Panc1 (cell line): ENCODE measurements around the gene FOCAD. TPM values are rescaled to one million over a fixed set of nuclear protein-coding genes. Genes with fewer than 3 reads are reported as not detected.

ENCODE experiments used
- ATAC-seq: fragments of 200-7000 bp; cut with Tn5 transposase; 2 replicates; pipeline ENCODE4 v1.9.1; 2020; ENCODE audit warnings: mild to moderate bottlenecking, moderate library complexity
- BruUV-seq: library from RNA; stranded (reverse); fragments of 400-500 nt; replicated peaks from 2 replicates; lab custom pipeline; 2021; lab: Mats Ljungman, UMichigan
- CTCF ChIA-PET: fragments of 300-600 bp; sonication (Branson Sonifier 250); formaldehyde crosslinking; loops from one replicate; lab custom pipeline; 2022; ENCODE audit warnings: antibody characterized with exemption; lab: Charles Lee
- POLR2A ChIA-PET: fragments of 300-600 bp; sonication (Branson Sonifier 250); formaldehyde crosslinking; loops from one replicate; lab custom pipeline; 2022; ENCODE audit warnings: antibody characterized with exemption; lab: Charles Lee
- DNase-seq: peaks from one replicate; pipeline ENCODE4 v3.0.0-alpha.2; 2010; ENCODE audit warnings: low read depth, low spot score
- H3K27ac ChIP-seq: 2 replicates; pipeline ENCODE4 v1.5.1; 2011; ENCODE audit warnings: mild to moderate bottlenecking, low read length, inconsistent platforms
- H3K27me3 ChIP-seq: fragments of 200-500 bp; sonication (Bioruptor generic); 2 replicates; pipeline ENCODE4 v1.6.0; 2014; ENCODE audit warnings: low read length, inconsistent platforms; ENCODE audit not compliant: control insufficient read depth, insufficient read depth
- H3K36me3 ChIP-seq: fragments of 200-500 bp; sonication (Bioruptor generic); 2 replicates; pipeline ENCODE4 v1.5.1; 2014; ENCODE audit warnings: inconsistent platforms, mild to moderate bottlenecking, low read length, moderate library complexity; ENCODE audit not compliant: control insufficient read depth, insufficient read depth
- H3K4me1 ChIP-seq: 2 replicates; pipeline ENCODE4 v1.5.1; 2011; ENCODE audit warnings: inconsistent platforms, mild to moderate bottlenecking, low read length, moderate library complexity; ENCODE audit not compliant: control insufficient read depth, insufficient read depth
- H3K4me3 ChIP-seq, 2 experiments: 2 replicates each; pipeline ENCODE4 v1.5.1; 2011 to 2012; ENCODE audit warnings: low read depth in 2 of 2, low read length in 2 of 2, mild to moderate bottlenecking in 2 of 2, inconsistent platforms in 1 of 2, moderate library complexity in 1 of 2
- H3K9me3 ChIP-seq: fragments of 200-500 bp; sonication (Bioruptor generic); 2 replicates; pipeline ENCODE4 v1.5.1; 2014; ENCODE audit warnings: low read depth, mild to moderate bottlenecking, inconsistent platforms, low read length, moderate library complexity; ENCODE audit not compliant: control insufficient read depth, insufficient read depth
- POLR2AphosphoS5 ChIP-seq: IDR thresholded peaks from 2 replicates; pipeline ENCODE4 v1.6.1; 2012; ENCODE audit warnings: mild to moderate bottlenecking, low read depth, low read length, moderate library complexity
- SIN3A ChIP-seq: IDR thresholded peaks from 2 replicates; pipeline ENCODE4 v1.6.1; 2012; ENCODE audit warnings: low read depth, mild to moderate bottlenecking, low read length, moderate library complexity, borderline replicate concordance; ENCODE audit not compliant: insufficient read depth
- TCF7L2 ChIP-seq: IDR thresholded peaks from 2 replicates; pipeline ENCODE4 v1.6.1; 2011; ENCODE audit warnings: mild to moderate bottlenecking, low read depth, low read length, inconsistent platforms
- in situ Hi-C: cut with HindIII; loops from 2 replicates; pipeline ENCODE4 v1.10.0; 2016; ENCODE audit warnings: low sequenced_read_pairs, low pct_unique_long_range_greater_than_20kb
- intact Hi-C: fragments of 100-400 bp; cut with micrococcal nuclease; formaldehyde crosslinking; loops from one replicate; pipeline ENCODE4 v1.10.0; 2022; ENCODE audit not compliant: unreplicated experiment
- total RNA-seq: library from RNA; stranded (reverse); gene quantifications from one replicate; pipeline ENCODE4 v1.2.1, GENCODE V29; 2021; ENCODE audit not compliant: unreplicated experiment
- TF ChIP-seq, protein P1 (sequence below), 2 experiments: IDR thresholded peaks; 2 replicates each; pipeline ENCODE4 v1.6.1; 2011 to 2012; ENCODE audit warnings: low read depth in 2 of 2, control low read depth in 1 of 2, low read length in 1 of 2, mild to moderate bottlenecking in 1 of 2, moderate library complexity in 1 of 2; ENCODE audit not compliant: insufficient read depth in 1 of 2
- TF ChIP-seq, protein P2 (sequence below): fragments of 450-650 bp; IDR thresholded peaks from 2 replicates; pipeline ENCODE4 v1.5.1; 2017; ENCODE audit warnings: mild to moderate bottlenecking

FOCAD gene
- total RNA-seq, 1 experiment from 2014 or later, result 9.8 TPM

DNA sequence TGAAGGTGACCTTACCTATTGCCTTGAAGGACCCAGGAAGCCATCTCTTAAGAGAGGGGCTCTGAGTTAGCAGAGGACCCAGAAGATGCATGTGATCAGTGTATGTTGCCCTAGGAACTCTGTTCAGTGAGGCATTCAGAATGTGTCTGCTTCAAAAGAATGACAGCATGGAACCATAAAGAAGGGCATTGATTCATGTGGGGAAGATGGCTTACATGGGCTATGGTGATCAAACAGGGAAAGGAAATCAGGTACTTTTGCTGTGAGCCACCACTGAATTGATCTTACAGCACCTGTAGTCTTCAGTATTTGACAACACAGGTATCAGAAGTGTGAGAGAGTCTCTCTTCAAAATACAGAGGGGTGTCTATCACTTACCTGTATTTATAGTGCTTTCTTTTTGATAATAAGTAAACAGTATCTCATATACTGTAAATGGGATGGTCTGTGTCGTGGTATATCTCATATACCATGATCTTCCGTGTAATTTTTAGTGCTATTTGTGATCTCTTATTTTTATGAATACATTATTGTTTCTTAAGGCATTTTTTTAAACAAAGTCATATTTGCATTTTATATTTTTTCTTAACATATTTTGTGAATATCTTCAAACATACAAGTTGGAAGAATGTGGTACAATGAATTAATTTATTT is 57.0 kb downstream of the FOCAD start:
- H3K36me3 ChIP-seq, result no peaks in the 10 kb centered on the region
- DNase-seq, result no peak
- POLR2A ChIA-PET, result no interaction called here
- H3K9me3 ChIP-seq, result no peaks in the 10 kb centered on the region
- H3K27ac ChIP-seq, result no peak overlapping the region
- no TSS peak for BruUV-seq
- ATAC-seq, result no peak
- H3K27me3 ChIP-seq, result no peaks in the 10 kb centered on the region
- no peaks in the 10 kb centered on the region for H3K4me1 ChIP-seq
- in situ Hi-C loops, result no loop called here
- H3K4me3 ChIP-seq, result no peak overlapping the region
- TF ChIP-seq TCF7L2, result no peak
- TF ChIP-seq, protein P1, sequence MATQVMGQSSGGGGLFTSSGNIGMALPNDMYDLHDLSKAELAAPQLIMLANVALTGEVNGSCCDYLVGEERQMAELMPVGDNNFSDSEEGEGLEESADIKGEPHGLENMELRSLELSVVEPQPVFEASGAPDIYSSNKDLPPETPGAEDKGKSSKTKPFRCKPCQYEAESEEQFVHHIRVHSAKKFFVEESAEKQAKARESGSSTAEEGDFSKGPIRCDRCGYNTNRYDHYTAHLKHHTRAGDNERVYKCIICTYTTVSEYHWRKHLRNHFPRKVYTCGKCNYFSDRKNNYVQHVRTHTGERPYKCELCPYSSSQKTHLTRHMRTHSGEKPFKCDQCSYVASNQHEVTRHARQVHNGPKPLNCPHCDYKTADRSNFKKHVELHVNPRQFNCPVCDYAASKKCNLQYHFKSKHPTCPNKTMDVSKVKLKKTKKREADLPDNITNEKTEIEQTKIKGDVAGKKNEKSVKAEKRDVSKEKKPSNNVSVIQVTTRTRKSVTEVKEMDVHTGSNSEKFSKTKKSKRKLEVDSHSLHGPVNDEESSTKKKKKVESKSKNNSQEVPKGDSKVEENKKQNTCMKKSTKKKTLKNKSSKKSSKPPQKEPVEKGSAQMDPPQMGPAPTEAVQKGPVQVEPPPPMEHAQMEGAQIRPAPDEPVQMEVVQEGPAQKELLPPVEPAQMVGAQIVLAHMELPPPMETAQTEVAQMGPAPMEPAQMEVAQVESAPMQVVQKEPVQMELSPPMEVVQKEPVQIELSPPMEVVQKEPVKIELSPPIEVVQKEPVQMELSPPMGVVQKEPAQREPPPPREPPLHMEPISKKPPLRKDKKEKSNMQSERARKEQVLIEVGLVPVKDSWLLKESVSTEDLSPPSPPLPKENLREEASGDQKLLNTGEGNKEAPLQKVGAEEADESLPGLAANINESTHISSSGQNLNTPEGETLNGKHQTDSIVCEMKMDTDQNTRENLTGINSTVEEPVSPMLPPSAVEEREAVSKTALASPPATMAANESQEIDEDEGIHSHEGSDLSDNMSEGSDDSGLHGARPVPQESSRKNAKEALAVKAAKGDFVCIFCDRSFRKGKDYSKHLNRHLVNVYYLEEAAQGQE (IDR thresholded peaks at IDR 0.05; ENCODE audit: insufficient read depth in 1 of 2, low read depth in 2 of 2, low read length in 1 of 2), result no peak
- TF ChIP-seq, protein P2, sequence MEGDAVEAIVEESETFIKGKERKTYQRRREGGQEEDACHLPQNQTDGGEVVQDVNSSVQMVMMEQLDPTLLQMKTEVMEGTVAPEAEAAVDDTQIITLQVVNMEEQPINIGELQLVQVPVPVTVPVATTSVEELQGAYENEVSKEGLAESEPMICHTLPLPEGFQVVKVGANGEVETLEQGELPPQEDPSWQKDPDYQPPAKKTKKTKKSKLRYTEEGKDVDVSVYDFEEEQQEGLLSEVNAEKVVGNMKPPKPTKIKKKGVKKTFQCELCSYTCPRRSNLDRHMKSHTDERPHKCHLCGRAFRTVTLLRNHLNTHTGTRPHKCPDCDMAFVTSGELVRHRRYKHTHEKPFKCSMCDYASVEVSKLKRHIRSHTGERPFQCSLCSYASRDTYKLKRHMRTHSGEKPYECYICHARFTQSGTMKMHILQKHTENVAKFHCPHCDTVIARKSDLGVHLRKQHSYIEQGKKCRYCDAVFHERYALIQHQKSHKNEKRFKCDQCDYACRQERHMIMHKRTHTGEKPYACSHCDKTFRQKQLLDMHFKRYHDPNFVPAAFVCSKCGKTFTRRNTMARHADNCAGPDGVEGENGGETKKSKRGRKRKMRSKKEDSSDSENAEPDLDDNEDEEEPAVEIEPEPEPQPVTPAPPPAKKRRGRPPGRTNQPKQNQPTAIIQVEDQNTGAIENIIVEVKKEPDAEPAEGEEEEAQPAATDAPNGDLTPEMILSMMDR, result no peak
- TF ChIP-seq SIN3A, result no peak
- no peak for TF ChIP-seq POLR2AphosphoS5
- CTCF ChIA-PET, result no interaction called here
- intact Hi-C loops, result no loop called here

DNA sequence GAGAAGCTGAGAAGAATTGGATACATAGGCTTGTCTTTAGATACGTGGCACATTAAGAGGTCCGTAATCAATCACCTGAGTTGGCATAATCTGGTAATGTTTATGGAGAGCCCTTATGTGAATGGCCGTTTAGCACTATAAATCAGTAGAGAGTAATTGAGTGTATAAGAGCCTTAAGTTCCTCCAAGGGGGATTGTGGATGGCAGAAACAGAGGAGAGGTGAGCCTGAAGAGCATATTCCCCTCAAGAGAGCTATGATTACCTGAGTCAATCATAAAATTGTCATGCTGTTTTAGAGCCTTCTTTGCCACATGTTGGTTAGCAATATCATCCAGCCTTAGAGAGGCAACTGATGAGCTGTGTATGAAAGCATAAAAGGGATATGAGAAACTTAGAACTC is 58.8 kb downstream of the FOCAD start:
- H3K27me3 ChIP-seq, result no peaks in the 10 kb centered on the region
- no peak for DNase-seq
- intact Hi-C loops, result no loop called here
- H3K4me1 ChIP-seq, result no peaks in the 10 kb centered on the region
- H3K4me3 ChIP-seq, result no peak overlapping the region
- H3K9me3 ChIP-seq, result no peaks in the 10 kb centered on the region
- H3K36me3 ChIP-seq, result no peaks in the 10 kb centered on the region
- in situ Hi-C loops, result no loop called here
- no peak for TF ChIP-seq SIN3A
- no peak for TF ChIP-seq TCF7L2
- TF ChIP-seq, protein P2, result no peak
- TF ChIP-seq, protein P1 (IDR thresholded peaks at IDR 0.05; ENCODE audit: insufficient read depth in 1 of 2, low read depth in 2 of 2, low read length in 1 of 2), result no peak
- TF ChIP-seq POLR2AphosphoS5, result no peak
- ChIA-PET CTCF (no interaction called here), POLR2A (interaction anchor here (0.6 kb wide), 1 partner anchor 289 kb away, joined by 7 read pairs; the partner anchor contains the start of gene HACD4)
- no peak for ATAC-seq
- no peak overlapping the region for H3K27ac ChIP-seq
- BruUV-seq, result no TSS peak
